Measurements from ENCODE around the gene TMEM129.

GRCh38 chr4:1712216-1713002, 8.7 kb downstream of the TMEM129 start, which contains the start of gene SLBP:
- TF ChIP-seq ZNF8 (CRISPR knock-in tag; IDR thresholded peaks at IDR 0.05) = no peak
- no peak for TF ChIP-seq SNAI2 (CRISPR knock-in tag; IDR thresholded peaks at IDR 0.05)
- TF ChIP-seq ZFP3 (CRISPR knock-in tag; IDR thresholded peaks at IDR 0.05) = no peak
- no peak for TF ChIP-seq BACH2 (CRISPR knock-in tag; IDR thresholded peaks at IDR 0.05; ENCODE audit: borderline replicate concordance)

All from SK-N-SH treated with all-trans-retinoic acid at 6 μM for 48 hours (cell line).